Posterior cingulate gyrus (tissue), 11 donors: ENCODE data around the gene LRP11.
"Not testable (repeated sequence)": the region's sequence is repeated elsewhere in the genome, so short reads cannot be mapped to it uniquely, and the experiment has no call there.

Experiments used
- DNase-seq, 10 donors: peaks; one replicate each; pipeline versions ENCODE4 v3.0.0 to v3.0.0-alpha.2; 2020 to 2021; ENCODE audit warnings: mixed read lengths in 3 of 10
- intact Hi-C: fragments of 100-400 bp; cut with DNase I; formaldehyde crosslinking; loops from one replicate; pipeline ENCODE4 v1.15.1; 2023

Gene LRP11, protein sequence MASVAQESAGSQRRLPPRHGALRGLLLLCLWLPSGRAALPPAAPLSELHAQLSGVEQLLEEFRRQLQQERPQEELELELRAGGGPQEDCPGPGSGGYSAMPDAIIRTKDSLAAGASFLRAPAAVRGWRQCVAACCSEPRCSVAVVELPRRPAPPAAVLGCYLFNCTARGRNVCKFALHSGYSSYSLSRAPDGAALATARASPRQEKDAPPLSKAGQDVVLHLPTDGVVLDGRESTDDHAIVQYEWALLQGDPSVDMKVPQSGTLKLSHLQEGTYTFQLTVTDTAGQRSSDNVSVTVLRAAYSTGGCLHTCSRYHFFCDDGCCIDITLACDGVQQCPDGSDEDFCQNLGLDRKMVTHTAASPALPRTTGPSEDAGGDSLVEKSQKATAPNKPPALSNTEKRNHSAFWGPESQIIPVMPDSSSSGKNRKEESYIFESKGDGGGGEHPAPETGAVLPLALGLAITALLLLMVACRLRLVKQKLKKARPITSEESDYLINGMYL

DNA sequence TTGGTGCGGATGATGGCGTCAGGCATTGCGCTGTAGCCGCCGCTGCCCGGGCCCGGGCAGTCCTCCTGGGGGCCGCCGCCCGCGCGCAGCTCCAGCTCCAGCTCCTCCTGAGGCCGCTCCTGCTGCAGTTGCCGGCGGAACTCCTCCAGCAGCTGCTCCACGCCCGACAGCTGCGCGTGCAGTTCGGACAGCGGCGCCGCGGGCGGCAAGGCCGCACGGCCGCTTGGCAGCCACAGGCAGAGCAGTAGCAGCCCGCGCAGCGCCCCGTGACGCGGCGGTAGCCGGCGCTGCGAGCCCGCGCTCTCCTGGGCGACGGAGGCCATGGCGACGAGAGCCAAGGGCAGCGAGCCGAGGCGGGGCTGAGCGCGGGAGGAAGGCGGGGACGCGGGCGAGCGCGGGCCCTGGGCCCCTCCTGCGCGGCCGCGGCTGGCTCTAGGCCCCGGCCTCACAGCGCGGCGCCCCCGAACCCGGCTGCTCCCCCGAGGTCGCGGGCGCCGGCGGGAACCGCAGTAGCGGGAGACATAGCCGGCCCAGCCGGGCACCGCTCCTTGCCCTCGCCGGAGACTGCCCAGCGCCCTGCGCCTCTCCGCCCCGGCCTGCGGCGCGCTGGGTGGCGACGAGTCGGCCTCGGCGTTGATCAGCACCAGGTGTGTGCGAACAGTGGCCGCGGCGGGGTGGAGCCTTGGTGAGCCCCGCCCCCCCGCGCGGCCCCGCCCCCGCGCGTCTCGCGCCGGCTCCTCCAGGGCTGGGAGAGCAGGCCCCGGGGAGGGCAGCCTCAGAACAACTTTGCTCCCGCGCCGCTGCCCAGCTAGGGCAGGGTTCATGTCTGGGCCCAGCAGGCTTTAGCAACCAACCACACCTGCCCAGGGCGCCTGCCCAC, at the start of gene LRP11:
LRP11 (minus strand) TSS at position 662 of the 880 bp plus-strand sequence; CDS start at position 323, 339 bp downstream.
- peak; percentile 71 to 98 (median 88) for DNase-seq
- intact Hi-C loops: loop anchor here (2.0 to 5.0 kb wide), 3 partner anchors 59 to 297 kb away; partner anchors contain the start of genes GINM1, LATS1 and RAET1G

DNA sequence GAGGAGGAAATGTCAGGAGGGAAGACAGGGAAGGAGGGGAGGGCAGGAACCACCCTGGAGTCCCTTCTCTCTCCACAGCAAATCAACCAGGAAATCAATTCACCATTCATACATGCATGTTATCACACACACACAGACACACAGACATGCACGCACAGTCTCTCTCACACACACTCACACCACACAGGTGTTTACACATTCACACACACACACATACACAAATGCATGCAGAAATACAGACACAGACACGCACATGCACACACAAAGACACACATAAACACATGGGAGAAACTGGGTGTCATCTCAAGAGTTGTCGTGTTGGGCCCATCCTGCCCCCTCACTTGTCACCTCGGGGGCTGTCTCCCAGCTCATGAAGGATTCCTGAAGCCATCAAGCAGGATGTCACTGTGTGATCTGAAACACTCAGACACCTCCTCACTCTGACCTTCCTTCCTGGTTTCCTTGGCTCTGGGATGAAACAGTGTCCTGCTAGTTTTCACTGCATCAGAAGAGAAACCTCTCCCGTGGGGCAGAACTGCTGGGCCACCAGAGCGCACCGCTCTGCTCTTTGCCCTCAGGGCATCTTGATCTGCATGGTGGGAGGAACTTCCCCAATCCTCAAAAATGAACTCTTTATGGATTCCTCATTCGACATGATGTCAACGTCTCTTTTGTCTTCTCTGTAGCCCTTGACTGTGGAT, 49.5 kb upstream of the LRP11 start:
- no peak for DNase-seq
- intact Hi-C loops: no loop called here

DNA sequence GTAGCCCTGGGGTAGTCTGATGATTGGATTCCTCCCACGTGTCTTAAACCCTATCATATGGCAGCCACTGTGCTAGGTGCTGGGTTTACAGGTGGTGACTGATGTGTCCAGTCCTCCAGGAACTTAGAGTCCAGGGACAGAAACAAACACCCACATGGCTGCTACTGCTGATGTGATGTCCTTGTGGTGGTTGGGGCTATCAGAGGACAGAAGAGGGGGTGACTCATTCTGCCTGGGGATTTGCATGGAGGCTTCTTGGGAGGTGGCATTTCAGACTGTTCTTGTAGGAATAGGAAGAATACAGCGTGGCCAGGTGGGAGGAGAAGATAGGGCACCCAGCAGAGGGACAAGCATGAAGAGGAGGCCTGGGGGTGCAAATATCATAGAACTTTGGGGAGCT, 48.9 kb upstream of the LRP11 start:
- intact Hi-C loops: no loop called here
- DNase-seq: no peak

DNA sequence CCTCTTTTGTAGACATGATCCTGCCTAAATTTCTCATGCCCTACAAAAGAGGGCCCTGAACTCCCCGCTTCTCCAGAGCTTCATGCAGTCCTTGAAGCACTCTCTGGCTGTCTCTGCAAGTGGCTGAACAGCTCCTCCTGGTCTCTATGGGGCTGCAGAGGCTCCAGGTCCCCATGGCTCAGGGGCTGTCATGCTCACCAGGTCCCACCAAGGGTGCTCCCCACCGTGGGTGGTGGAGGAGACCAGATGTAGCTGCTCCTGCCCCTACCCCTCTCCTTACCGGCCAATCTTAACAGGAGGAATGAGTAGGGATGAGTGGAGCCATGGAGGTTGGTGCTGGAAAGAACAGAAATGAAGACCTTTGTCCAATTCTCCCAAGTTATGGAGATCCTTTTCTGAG, 48.5 kb upstream of the LRP11 start:
- intact Hi-C loops, DNase-seq: not testable (repeated sequence)

DNA sequence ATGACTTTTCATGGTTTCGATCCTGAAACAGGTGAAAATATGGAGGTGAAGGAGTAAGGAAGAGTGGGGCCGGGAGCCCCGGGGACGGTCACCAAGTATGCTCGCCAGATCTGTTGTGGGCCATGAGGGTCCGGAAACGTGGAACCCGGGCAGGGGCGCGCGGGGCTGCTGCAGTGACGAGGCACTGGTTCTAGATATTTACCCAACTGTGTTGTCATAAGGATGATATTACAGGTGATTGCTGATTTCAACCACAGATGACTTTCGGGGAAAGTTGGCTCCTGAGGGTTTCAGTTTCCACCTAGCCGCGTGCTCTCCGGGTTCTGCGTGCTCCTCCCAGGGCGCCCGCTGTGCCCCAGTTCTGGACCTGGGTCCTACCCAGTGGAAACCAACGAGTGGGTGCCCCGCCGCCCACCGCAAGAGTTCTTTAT, 46.6 kb upstream of the LRP11 start:
- intact Hi-C loops: no loop called here
- DNase-seq: peak in 1 of 10 donors; percentile 79

DNA sequence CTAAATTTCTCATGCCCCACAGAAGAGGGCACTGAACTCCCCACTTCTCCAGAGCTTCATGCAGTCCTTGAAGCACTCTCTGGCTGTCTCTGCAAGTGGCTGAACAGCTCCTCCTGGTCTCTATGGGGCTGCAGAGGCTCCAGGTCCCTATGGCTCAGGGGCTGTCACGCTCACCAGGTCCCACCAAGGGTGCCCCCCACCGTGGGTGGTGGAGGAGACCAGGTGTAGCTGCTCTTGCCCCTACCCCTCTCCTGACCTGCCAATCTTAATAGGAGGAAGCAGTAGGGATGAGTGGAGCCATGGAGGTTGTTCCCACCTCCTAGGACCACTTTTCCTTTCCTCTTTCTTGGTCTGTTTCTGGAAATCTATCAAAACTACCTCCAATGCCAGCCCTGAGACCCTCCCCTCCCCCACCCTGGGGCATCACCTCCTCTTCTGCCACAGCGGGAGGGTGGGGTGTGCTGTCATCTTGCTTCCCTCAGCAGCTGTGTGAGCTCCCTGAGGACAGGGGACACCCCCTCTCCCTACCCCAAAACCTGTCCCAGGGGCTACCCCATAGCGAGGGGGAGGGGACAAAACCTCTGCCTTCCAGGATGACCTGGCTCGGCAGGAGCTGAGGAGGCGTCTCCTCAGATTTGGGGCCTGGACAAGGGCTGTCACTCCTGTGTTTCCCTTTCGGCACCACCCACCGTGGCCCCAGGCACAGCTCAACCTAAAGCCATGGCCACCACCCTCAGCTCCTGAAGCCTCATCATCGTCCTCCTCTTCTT, 45.7 kb upstream of the LRP11 start:
- DNase-seq: no peak
- intact Hi-C loops: no loop called here

DNA sequence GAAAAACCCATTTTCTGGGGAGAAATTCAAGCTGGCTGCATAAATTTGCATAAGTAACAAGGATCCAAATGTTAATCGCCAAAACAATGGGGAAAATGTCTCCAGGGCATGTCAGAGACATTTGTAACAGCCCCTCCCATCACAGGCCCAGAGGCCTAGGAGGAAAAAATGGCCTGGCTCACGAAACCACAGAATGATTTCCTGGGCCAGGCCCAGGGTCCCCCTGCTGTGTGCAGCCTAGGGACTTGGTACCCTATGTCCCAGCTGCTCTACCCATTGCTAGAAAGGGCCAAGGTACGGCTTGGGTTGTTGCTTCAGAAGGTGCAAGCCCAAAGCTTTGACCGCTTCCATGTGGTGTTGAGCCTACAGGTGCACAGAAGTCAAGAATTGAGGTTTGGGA, 44.3 kb upstream of the LRP11 start:
- DNase-seq: peak in 1 of 10 donors; percentile 27
- intact Hi-C loops: not testable (repeated sequence)

DNA sequence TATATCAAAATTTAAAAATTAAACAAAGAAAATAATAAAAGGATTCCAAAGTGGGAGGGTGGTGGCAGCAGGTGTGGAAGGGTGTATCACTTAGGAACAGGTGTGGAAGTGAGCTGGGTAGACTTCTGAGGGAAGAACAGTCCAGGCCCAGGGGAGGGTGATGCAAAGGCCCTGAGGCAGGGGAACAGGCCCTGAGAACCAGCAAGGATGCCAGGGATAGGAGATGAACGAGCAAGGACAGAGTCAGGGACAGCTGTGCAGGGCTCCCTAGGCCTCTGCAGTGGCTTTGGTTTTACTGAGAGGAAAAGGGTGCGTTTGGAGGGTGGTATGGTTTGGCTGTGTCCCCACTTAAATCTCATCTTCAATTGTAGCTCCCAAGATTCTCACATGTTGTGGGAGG, 43.2 kb upstream of the LRP11 start:
- DNase-seq: no peak
- intact Hi-C loops: no loop called here

DNA sequence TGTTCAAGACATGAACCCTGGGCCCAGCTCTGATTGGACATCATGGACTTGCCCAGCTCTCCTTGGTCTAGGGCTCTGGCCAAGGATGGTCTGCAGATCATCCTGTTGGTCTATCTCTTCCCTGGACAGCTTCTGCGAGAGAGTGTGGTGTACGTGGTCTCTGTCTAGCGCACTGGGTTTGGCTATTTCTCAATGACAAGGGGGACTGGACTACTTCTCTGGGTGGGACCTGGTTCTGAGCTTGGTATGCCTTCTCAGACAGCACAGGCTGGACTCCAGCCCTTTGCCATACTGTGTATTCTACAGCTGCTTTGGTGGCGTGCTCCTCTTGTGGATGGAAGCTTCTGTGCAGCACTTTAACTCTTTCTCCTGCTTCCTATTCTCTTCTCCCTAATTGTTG, 42.2 kb upstream of the LRP11 start:
- no peak for DNase-seq

DNA sequence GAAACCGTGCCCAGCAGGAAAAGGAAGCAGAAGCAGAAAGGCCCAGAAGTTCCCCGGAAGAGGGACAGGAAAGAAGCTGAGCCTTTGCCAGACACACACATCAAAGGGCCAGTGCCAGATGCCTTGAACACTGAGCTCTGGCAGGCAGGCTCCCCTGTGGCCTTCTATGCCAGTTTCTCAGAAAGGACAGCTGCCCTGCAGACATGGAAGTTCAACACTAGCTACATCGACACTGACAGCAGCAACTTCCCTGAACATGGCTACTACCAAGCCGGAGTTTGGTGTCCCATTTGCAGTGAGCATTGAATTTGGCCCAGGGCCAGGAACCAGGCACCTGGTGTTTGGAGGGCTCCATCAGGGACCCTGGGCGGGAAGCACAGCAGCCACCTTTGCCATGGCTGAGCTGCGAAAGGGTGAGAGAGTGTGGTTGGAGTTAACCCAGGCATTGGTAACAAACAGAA, 41.8 kb upstream of the LRP11 start:
- peak in 1 of 10 donors; percentile 61 for DNase-seq
- intact Hi-C loops: no loop called here

More for the DNA sequence above, 42.2 kb upstream of the LRP11 start:
- intact Hi-C loops: no loop called here

DNA sequence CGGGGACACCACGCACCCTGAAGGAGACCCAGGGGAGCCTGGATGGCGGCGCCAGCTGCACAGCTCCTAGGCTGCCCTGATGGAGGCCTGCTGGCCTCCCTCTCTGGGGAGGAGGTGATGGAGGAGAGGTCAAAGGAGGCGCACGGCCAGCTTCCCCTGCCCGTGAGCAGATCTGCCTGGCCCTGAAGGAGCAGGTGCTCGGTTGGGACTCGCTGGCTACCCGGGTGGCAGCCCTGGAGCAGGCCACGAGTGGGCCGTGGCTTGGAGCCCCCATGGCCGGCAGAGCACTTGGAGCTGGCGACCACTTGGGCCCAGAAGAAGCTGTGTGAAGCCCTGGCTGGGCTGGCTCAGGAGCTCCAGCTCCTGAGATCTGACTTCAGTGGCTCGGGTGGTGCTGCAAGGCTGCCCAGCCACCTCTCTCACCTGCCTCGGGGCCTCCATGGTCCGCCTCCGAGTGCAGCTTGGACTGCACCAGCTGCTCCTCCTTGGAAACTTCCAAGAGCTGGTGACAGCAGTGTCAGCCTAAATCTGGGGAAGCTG, 41.3 kb upstream of the LRP11 start:
- intact Hi-C loops: no loop called here
- peak in 1 of 10 donors; percentile 64 for DNase-seq

DNA sequence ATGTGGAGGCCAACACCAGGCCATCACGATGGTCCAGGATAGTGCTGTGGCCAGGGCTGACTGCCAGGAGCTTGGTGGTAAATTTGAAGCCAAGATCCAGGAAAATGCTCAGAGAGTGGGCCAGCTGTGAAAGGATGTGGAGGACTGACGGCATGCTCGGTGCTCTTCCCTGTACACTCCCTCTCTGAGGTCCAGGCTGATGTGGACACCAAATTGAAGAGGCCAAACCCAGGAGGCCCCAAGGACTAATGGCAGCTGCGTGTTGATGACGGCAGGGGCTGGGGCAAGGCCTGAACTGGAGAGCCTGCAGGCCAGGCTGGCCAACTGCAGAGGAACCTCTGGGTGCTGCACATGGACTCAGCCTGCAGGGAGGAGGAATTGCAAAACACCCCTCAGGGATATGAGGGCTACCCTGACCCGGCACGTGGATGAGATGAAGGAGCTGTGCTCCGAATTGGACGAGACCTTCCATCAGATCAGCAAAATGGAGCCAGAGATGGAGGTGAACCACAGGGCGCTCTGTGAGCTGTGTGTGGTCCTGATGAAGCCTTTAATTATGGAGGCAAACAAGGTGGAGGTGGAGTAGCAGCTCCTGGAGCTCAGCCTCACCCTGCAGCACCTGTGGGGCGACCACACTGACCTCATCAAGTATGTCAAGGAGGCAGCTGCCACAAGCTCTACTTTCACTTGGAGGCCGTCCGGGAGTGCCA, 40.7 kb upstream of the LRP11 start:
- DNase-seq: peak in 1 of 10 donors; percentile 29
- intact Hi-C loops: no loop called here

DNA sequence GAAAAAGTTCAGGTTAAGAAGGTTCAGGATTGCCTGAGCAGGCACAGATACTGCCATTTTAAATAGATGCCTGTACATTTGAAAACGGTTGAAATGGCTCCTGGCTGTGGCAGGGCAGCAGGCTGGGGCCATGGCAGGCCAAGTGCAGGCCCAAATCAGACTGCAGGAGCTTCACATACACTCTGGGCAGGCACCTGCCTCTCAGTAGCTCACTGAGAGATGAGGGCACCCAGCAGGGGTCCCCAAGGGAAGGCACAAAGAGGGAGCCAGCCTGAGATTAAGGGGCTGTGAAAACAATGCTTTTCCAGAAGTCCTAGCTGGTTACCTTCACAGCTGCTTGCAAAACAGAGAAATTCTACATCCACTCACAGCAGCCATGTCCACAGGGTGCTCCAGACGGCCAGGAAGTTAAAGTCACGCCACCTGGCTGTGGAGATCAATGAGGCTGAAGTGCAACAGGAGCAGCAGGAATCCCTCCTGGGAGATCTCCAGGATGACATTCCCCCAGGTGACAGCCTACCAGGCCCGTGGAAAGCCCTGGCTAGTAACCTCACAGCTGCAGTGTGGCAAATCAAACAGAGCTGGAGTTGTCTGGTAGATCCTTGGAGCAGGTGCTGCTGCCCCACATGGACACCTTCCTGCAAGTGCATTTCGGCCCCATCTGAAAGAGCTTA, 39.9 kb upstream of the LRP11 start:
- peak in 1 of 10 donors; percentile 25 for DNase-seq

DNA sequence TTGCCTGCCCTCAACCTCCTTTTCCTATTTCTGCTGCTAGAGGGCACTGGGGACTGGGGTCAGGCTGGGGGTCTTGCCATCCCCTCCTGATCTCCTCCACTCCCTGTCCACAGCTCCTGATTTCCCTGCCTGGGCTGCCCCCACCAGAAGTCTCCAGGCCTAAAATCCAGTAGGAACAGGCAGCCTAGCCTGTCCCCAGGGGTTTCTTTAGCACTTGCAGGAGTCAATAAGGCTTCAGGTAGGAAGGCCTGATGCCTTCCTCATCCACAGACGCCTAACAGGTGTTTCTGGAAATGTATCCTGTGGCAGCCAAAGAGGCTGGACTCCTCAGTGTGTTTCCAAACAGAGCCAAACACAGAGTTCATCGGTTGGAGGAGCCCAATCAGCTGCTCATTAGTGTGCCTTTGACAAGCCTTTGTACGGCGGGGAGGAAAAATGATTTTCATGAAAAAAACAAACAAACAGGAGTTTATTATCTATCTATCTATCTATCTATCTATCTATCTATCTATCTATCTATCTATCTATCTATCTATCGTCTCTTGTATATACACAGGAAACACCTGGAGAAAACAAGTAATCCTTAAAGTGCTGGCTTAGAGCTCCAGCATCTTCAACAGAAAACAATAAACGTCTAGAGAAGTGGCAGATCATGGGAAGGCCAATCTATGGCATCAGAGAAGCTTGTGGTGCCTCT, 37.4 kb upstream of the LRP11 start:
- peak in 1 of 10 donors; percentile 64 for DNase-seq
- intact Hi-C loops: no loop called here

More for the DNA sequence above, 39.9 kb upstream of the LRP11 start:
- intact Hi-C loops: no loop called here

DNA sequence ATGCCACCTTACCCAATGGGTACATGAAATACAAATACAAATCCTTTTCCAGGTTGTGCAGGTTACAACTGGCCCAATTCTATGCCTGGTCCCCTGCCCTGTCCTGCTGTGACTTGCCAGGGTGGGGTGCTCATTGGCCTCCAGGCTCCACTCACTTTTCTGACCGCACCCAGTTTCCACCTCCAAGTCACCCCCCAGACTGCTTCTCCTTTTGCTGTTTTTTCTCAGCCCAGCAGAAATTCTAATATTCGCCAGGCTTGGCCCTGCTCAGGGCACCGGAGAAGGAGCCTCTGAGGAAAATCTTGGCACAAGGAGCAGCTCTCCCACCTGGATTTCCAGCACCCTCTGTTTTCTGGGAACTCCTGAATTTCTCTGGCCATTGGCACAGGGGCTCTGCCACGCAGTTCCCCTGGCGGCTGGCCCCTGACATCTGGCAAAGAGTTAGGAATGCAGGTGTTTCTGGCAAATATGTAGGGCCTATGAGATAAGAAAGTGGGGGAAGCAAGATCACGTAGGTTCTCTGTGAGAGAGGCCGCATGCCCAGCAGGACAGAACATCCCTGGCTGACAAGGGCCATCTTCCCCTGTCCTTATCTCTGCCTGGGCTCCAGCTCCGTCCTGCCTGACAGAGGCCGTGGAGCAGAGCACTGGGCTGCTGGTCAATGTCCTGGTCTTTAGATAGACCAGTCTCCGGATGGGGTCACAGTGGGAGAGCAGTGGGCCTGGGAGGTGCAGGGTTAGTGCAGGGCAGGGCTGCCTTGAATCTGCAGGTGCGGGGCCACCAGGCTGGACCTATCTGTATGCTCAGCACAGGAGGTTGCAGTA, 36.7 kb upstream of the LRP11 start:
- DNase-seq: peak in 1 of 10 donors; percentile 48
- intact Hi-C loops: no loop called here

DNA sequence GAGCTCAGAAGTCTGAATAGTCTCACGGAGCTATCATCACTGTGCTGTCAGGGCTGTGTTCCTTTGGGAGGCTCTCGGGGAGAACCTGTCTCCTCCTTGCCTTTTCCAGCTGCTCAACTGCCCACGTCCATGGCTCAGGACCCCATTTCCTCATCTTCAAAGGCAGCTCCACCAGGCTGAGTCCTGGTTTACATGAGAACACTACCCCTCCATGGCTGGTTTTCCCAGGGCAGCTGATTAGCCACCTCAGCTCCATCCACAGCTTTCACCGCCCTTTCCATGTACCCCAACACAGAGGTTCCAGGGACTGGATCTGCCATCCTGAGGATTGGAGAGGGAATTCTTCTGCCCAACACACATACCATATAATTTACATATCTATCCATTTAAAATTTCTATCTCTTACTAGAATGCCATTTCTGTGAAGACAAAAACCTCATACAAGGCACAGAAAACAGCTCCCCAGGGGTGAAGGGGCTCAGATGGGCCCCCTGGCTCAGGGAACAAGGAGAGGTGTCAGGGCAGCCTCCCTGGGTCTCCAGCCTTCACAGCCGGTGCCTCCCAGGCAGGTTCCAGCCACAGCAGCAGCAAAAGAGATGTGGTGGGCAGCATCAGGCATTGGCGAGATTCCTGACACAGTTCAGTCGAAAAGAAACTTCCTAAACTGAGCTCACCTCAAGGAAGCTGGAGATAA, 35.9 kb upstream of the LRP11 start:
- peak in 1 of 10 donors; percentile 69 for DNase-seq
- intact Hi-C loops: no loop called here
